ENCODE measurements around the gene DNM3. TPM values are rescaled to one million over a fixed set of nuclear protein-coding genes. Genes with fewer than 3 reads are reported as not detected.

Gene DNM3
- total RNA-seq, 1 donor from 2014 or later = 2.1 TPM

GRCh38 chr1:172122381-172122780 is 281.1 kb downstream of the DNM3 start:
- CTCF ChIA-PET = interaction anchor here (0.6 kb wide), 1 partner anchor 20 kb away, joined by 3 read pairs; no protein-coding TSS in a partner anchor
- intact Hi-C loops (cut with micrococcal nuclease) = no loop called here
- ATAC-seq (ENCODE audit: low read depth) (no peak), DNase-seq (no peak)
- Mint-ChIP-seq H3K4me3 (no peak overlapping the region), H3K4me1 (peaks cover 22% of the 10 kb centered on the region), H3K36me3 (ENCODE audit: low read depth) (no peaks in the 10 kb centered on the region), H3K27ac (no peak overlapping the region), H3K9me3 (peaks cover 1% of the 10 kb centered on the region), H3K27me3 (no peaks in the 10 kb centered on the region)
- POLR2A ChIA-PET = no interaction called here
- TF ChIP-seq, protein P1, sequence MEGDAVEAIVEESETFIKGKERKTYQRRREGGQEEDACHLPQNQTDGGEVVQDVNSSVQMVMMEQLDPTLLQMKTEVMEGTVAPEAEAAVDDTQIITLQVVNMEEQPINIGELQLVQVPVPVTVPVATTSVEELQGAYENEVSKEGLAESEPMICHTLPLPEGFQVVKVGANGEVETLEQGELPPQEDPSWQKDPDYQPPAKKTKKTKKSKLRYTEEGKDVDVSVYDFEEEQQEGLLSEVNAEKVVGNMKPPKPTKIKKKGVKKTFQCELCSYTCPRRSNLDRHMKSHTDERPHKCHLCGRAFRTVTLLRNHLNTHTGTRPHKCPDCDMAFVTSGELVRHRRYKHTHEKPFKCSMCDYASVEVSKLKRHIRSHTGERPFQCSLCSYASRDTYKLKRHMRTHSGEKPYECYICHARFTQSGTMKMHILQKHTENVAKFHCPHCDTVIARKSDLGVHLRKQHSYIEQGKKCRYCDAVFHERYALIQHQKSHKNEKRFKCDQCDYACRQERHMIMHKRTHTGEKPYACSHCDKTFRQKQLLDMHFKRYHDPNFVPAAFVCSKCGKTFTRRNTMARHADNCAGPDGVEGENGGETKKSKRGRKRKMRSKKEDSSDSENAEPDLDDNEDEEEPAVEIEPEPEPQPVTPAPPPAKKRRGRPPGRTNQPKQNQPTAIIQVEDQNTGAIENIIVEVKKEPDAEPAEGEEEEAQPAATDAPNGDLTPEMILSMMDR (IDR thresholded peaks at IDR 0.05) = no peak

DNA sequence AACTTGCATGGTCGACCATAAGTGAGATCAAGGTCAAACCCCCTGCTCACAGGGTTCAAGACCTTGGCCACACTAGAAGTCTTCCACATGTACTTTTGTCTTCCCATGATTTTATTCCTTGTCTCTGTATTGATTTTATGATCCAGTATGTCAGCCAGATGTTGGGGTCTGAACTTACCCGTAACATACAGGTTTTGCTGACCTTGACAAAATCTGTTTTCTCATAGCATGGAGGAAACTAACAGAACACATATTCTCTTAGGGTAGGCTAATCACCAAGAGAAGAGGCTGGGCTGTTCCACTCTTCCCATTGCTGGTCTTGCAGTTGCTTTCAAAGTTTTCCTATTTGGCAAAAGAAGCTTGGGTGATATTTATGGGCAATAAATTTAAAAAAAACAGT is 284.0 kb downstream of the DNM3 start:
- Mint-ChIP-seq H3K27me3 (no peaks in the 10 kb centered on the region), H3K9me3 (no peaks in the 10 kb centered on the region), H3K27ac (no peak overlapping the region), H3K4me3 (no peak overlapping the region), H3K36me3 (ENCODE audit: low read depth) (no peaks in the 10 kb centered on the region), H3K4me1 (peaks cover 6% of the 10 kb centered on the region)
- POLR2A ChIA-PET = no interaction called here
- TF ChIP-seq, protein P1 (IDR thresholded peaks at IDR 0.05) = no peak
- ATAC-seq (ENCODE audit: low read depth) = no peak
- no peak for DNase-seq
- CTCF ChIA-PET = no interaction called here
- intact Hi-C loops (cut with micrococcal nuclease) = loop anchor here (2.0 kb wide), 1 partner anchor 16 kb away; no protein-coding TSS in a partner anchor

DNA sequence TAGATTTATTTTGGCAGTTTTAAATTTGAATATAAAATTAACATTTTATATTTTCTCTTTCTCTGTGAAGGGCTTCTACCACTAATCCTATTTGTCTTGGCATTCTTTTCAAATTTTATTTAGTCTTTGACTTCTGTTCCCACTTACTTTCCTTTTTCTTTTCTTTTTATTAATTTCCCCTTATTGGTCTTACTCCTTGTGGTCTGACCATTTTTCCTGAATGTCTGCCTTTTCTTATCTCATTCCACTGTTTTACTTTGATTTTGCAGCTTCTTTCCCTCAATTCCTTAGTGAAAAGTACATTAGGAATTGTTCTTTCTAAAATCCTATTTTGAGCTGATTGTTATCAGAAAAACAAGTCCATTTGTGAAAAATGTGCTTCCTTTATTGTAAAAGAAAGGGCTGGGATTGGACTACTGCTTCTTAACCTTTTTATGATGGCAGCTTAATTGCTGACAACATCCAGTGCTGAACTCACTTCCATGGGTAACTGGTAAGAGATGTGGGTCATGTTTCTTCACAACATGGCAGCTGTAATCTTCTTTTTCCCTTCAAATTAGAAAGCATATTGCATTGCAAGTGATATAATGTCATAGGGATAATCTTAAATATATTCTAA is 284.6 kb downstream of the DNM3 start:
- Mint-ChIP-seq H3K27me3 (no peaks in the 10 kb centered on the region), H3K4me3 (no peak overlapping the region), H3K27ac (no peak overlapping the region), H3K4me1 (peaks cover 4% of the 10 kb centered on the region), H3K9me3 (no peaks in the 10 kb centered on the region), H3K36me3 (ENCODE audit: low read depth) (no peaks in the 10 kb centered on the region)
- POLR2A ChIA-PET = no interaction called here
- no peak for DNase-seq
- intact Hi-C loops (cut with micrococcal nuclease) = loop anchor here (2.0 kb wide), 1 partner anchor 17 kb away; no protein-coding TSS in a partner anchor
- ATAC-seq (ENCODE audit: low read depth) = no peak
- CTCF ChIA-PET = no interaction called here
- TF ChIP-seq, protein P1 (IDR thresholded peaks at IDR 0.05) = no peak

- TF ChIP-seq, protein P1 (IDR thresholded peaks at IDR 0.05) = no peak
- ChIA-PET POLR2A (interaction anchor here (1.5 kb wide), 1 partner anchor 267 kb away, joined by 5 read pairs; no protein-coding TSS in a partner anchor), CTCF (interaction anchor here (0.7 kb wide), 1 partner anchor 267 kb away, joined by 3 read pairs; no protein-coding TSS in a partner anchor)
- intact Hi-C loops (cut with micrococcal nuclease) = no loop called here
- Mint-ChIP-seq H3K36me3 (ENCODE audit: low read depth) (no peaks in the 10 kb centered on the region), H3K27me3 (no peaks in the 10 kb centered on the region), H3K4me3 (no peak overlapping the region), H3K4me1 (peaks cover 5% of the 10 kb centered on the region), H3K9me3 (no peaks in the 10 kb centered on the region), H3K27ac (no peak overlapping the region)
- ATAC-seq (ENCODE audit: low read depth) (no peak), DNase-seq (no peak)
Measured at GRCh38 chr1:172132836-172133235, 291.5 kb downstream of the DNM3 start.

- intact Hi-C loops (cut with micrococcal nuclease) = no loop called here
- ChIA-PET CTCF (interaction anchor here (0.7 to 2.0 kb wide), 4 partner anchors 42 to 264 kb away, joined by 3 to 14 read pairs (median 4); no protein-coding TSS in a partner anchor), POLR2A (interaction anchor here (0.9 to 1.5 kb wide), 2 partner anchors 264 to 265 kb away, joined by 3 to 5 read pairs; no protein-coding TSS in a partner anchor)
Measured at GRCh38 chr1:172134087-172134731, 292.9 kb downstream of the DNM3 start.

More at GRCh38 chr1:172134087-172134731, 292.9 kb downstream of the DNM3 start:
- Mint-ChIP-seq H3K9me3 (no peaks in the 10 kb centered on the region), H3K27ac (no peak overlapping the region), H3K4me1 (peaks cover 5% of the 10 kb centered on the region), H3K4me3 (no peak overlapping the region), H3K36me3 (ENCODE audit: low read depth) (no peaks in the 10 kb centered on the region), H3K27me3 (no peaks in the 10 kb centered on the region)
- TF ChIP-seq, protein P1 (IDR thresholded peaks at IDR 0.05) = no peak
- no peak for DNase-seq
- ATAC-seq (ENCODE audit: low read depth) = no peak
